Fibroblast of villous mesenchyme (primary cell): ENCODE results near the gene GYG2. TPM values are rescaled to one million over a fixed set of nuclear protein-coding genes. Genes with fewer than 3 reads are reported as not detected.
A peak's percentile ranks its signal among the peaks of the same experiment; 100 is the strongest.

ENCODE experiments used
- DNase-seq: peaks from one replicate; pipeline ENCODE4 v3.0.0-alpha.2; 2010; ENCODE audit warnings: low read depth
- H3K4me3 ChIP-seq: 2 replicates; pipeline ENCODE4 v1.5.1; 2011; ENCODE audit warnings: low read depth, mild to moderate bottlenecking, low read length
- total RNA-seq: library from RNA; depleted of rRNA; stranded (reverse); fragments of >200 nt; gene quantifications from 2 replicates; pipeline ENCODE4 v1.2.3, GENCODE V29; 2012
- TF ChIP-seq, protein P1 (sequence below): IDR thresholded peaks from 2 replicates; pipeline ENCODE4 v1.5.1; 2012; ENCODE audit warnings: low read depth, mild to moderate bottlenecking, low read length; ENCODE audit not compliant: insufficient read depth

Gene GYG2
- total RNA-seq, 1 donor = 3.5 TPM

GRCh38 chrX:2831471-2832228 lies 2.9 kb downstream of the GYG2 start:
- TF ChIP-seq, protein P1, sequence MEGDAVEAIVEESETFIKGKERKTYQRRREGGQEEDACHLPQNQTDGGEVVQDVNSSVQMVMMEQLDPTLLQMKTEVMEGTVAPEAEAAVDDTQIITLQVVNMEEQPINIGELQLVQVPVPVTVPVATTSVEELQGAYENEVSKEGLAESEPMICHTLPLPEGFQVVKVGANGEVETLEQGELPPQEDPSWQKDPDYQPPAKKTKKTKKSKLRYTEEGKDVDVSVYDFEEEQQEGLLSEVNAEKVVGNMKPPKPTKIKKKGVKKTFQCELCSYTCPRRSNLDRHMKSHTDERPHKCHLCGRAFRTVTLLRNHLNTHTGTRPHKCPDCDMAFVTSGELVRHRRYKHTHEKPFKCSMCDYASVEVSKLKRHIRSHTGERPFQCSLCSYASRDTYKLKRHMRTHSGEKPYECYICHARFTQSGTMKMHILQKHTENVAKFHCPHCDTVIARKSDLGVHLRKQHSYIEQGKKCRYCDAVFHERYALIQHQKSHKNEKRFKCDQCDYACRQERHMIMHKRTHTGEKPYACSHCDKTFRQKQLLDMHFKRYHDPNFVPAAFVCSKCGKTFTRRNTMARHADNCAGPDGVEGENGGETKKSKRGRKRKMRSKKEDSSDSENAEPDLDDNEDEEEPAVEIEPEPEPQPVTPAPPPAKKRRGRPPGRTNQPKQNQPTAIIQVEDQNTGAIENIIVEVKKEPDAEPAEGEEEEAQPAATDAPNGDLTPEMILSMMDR = no peak
- H3K4me3 ChIP-seq = no peak overlapping the region
- no peak for DNase-seq

- TF ChIP-seq, protein P1 = no peak
- H3K4me3 ChIP-seq = no peak overlapping the region
- no peak for DNase-seq
Measured at GRCh38 chrX:2837961-2838360, 9.2 kb downstream of the GYG2 start.

DNA sequence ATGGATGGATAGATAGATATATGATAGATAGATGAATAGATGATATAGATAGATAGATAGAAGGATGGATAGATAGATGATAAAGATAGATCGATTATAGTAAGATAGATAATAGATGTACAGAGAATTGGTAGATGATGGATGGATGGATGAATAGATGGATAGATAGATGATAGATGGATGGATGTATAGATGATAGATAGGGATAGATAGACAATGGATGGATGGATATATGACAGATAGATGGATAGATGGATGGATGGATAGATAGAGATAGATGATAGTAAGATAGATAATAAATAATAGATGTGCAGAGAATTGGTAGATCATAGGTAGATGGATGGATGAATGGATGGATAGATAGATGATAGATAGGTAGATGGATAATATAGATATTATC lies 12.2 kb downstream of the GYG2 start:
- H3K4me3 ChIP-seq = no peak overlapping the region
- TF ChIP-seq, protein P1 = no peak
- no peak for DNase-seq

DNA sequence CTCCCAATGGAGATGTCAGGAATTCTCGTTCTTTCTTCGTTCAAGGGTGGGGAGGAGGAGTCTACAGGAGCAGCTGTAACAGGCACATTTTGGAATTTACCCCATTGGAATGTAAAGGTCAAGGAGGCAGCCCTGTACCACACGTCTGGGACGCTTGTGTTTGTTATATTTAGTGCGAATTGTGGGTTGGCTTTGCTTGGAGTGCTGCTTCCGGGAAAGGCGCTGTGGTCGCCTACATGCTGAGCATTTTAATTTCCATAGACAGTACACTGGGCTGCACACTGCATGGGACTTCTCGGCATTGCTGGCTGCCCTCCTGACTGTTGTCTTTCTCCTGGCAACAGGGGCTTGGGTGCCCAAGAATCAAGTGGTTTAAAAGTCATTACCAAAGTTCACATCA lies 12.8 kb downstream of the GYG2 start:
- no peak overlapping the region for H3K4me3 ChIP-seq
- no peak for DNase-seq
- TF ChIP-seq, protein P1 = no peak

- no peak overlapping the region for H3K4me3 ChIP-seq
- no peak for DNase-seq
- TF ChIP-seq, protein P1 = no peak
Measured at GRCh38 chrX:2846992-2847391, 18.3 kb downstream of the GYG2 start.

DNA sequence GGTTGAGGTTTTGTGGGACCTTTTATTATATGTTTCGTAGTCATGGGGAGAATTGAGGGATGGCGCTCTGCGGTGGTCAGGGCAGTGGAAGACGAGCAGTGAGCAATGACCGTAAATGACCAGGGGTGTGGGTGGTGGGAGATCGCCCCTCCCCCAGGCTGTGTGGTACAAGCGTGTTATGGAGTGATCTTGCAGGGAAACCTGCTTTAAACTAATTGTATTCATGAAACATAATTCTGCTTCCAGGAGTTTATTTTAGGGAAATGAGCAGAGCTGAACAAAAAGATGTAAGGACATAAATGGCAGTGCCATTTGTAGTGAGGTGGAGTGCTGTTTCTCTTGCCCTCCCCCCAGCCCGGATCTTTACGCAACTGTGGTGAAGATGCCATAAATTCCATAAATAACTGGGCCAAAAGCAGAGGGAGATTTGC lies 20.2 kb downstream of the GYG2 start:
- peak overlapping the region; percentile 18 for H3K4me3 ChIP-seq
- DNase-seq = peak; percentile 56
- TF ChIP-seq, protein P1 = no peak

DNA sequence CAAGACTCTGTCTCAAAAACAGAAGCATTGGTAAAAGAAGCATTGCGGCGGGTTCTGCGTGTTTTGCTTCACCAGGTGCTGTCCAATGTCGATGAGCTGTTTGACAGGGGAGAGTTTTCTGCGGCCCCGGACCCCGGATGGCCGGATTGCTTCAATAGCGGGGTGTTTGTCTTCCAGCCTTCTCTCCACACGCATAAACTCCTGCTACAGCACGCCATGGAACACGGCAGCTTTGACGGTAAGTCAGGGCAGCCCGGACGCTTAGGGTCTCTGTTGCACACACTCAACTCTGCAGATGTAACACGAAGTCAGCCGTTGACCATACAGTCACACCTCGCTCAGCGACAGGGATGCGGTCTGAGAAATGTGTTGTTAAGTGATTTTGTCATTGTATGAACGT lies 26.2 kb downstream of the GYG2 start:
- no peak overlapping the region for H3K4me3 ChIP-seq
- DNase-seq = no peak
- TF ChIP-seq, protein P1 = no peak
